Lower leg skin (tissue), 4 donors: ENCODE measurements around the gene HTRA2. TPM values are rescaled to one million over a fixed set of nuclear protein-coding genes. Genes with fewer than 3 reads are reported as not detected.
A peak's percentile ranks its signal among the peaks of the same experiment; 100 is the strongest.
"Not testable (repeated sequence)": the region's sequence is repeated elsewhere in the genome, so short reads cannot be mapped to it uniquely, and the experiment has no call there.

ENCODE experiments used
- DNase-seq, 2 donors: peaks; one replicate each; pipeline ENCODE4 v3.0.0-alpha.2; 2019; ENCODE audit warnings: low spot score in 2 of 2
- H3K4me3 ChIP-seq: fragments of 200-600 bp; sonication (generic); 2 replicates; pipeline ENCODE4 v1.5.1; 2017; ENCODE audit warnings: mild to moderate bottlenecking, low read depth; ENCODE audit not compliant: poor library complexity, severe bottlenecking
- CTCF ChIP-seq, 3 donors: fragments of 450-650 bp; IDR thresholded peaks; one replicate each; pipeline ENCODE4 v1.5.1; 2016; ENCODE audit warnings: antibody characterized with exemption in 3 of 3, mild to moderate bottlenecking in 3 of 3, moderate library complexity in 2 of 3
- POLR2A ChIP-seq, 2 donors: fragments of 450-650 bp; IDR thresholded peaks; one replicate each; pipeline ENCODE4 v1.6.1; 2016 to 2017; ENCODE audit warnings: antibody characterized with exemption in 2 of 2, mild to moderate bottlenecking in 1 of 2, moderate library complexity in 1 of 2
- WGBS, 2 donors: methylation state at CpG; one replicate each; pipeline ENCODE4 v1.1.5; 2018; 5-methylcytosine and 5-hydroxymethylcytosine counted together
- intact Hi-C: fragments of 100-400 bp; cut with DNase I; formaldehyde crosslinking; loops from one replicate; pipeline ENCODE4 v1.15.0; 2023; ENCODE audit warnings: low total_unique reads
- total RNA-seq, 4 donors: library from RNA; depleted of rRNA; stranded (reverse); fragments of >200 nt; gene quantifications; one replicate each; pipeline ENCODE4 v1.1.0, GENCODE V29; 2016

The HTRA2 gene
- total RNA-seq, 4 donors from 2014 or later, result 22.6 to 28.6 (median 25.2) TPM

- intact Hi-C loops, result no loop called here
- TF ChIP-seq POLR2A (IDR thresholded peaks at IDR 0.05) (no peak), CTCF (IDR thresholded peaks at IDR 0.05) (no peak)
- 30 to 35% methylated on average over 5 of the region's 5 CpGs for WGBS, 2 donors
- DNase-seq, result no peak
- H3K4me3 ChIP-seq, result no peak overlapping the region
These were observed 30.2 kb downstream of the HTRA2 start for GRCh38 chr2:74559912-74560311.

GRCh38 chr2:74560591-74560990 is 30.9 kb downstream of the HTRA2 start:
- no peak for TF ChIP-seq POLR2A (IDR thresholded peaks at IDR 0.05)
- no peak for TF ChIP-seq CTCF (IDR thresholded peaks at IDR 0.05)
- 45 to 61% methylated on average over 6 of the region's 6 CpGs for WGBS, 2 donors
- H3K4me3 ChIP-seq, result no peak overlapping the region
- intact Hi-C loops, result no loop called here
- DNase-seq, result peak in 1 of 2 donors; percentile 70

GRCh38 chr2:74561022-74561421 is 31.3 kb downstream of the HTRA2 start:
- H3K4me3 ChIP-seq, DNase-seq, intact Hi-C loops: not testable (repeated sequence)
- 81 to 96% methylated on average over 1 of the region's 1 CpG for WGBS, 2 donors

GRCh38 chr2:74562126-74562775 is 32.5 kb downstream of the HTRA2 start:
- DNase-seq, result peak in 1 of 2 donors; percentile 80
- no peak overlapping the region for H3K4me3 ChIP-seq
- TF ChIP-seq POLR2A (IDR thresholded peaks at IDR 0.05) (no peak), CTCF (IDR thresholded peaks at IDR 0.05) (no peak)
- intact Hi-C loops, result no loop called here
- 86 to 87% methylated on average over 7 of the region's 7 CpGs for WGBS, 2 donors

GRCh38 chr2:74564222-74564621 is 34.5 kb downstream of the HTRA2 start:
- 73 to 79% methylated on average over 5 of the region's 5 CpGs for WGBS, 2 donors
- TF ChIP-seq CTCF (IDR thresholded peaks at IDR 0.05) (no peak), POLR2A (IDR thresholded peaks at IDR 0.05) (no peak)

GRCh38 chr2:74566076-74566753 is 36.5 kb downstream of the HTRA2 start:
- no peak overlapping the region for H3K4me3 ChIP-seq
- TF ChIP-seq CTCF (IDR thresholded peaks at IDR 0.05), result no peak
- no peak for TF ChIP-seq POLR2A (IDR thresholded peaks at IDR 0.05)
- DNase-seq, result peak in 1 of 2 donors; percentile 29
- WGBS, 2 donors, result 76 to 80% methylated on average over 7 of the region's 7 CpGs
- intact Hi-C loops, result no loop called here

More at GRCh38 chr2:74564222-74564621, 34.5 kb downstream of the HTRA2 start:
- intact Hi-C loops, result no loop called here
- DNase-seq, result peak in 1 of 2 donors; percentile 21
- H3K4me3 ChIP-seq, result no peak overlapping the region
